Breast epithelium (tissue), 3 donors: ENCODE results near the gene CDH13.

Experiments
- CTCF ChIP-seq, 3 donors: fragments of 450-650 bp; IDR thresholded peaks; one replicate each; pipeline ENCODE4 v1.5.1; 2016 to 2017; ENCODE audit warnings: antibody characterized with exemption in 3 of 3, mild to moderate bottlenecking in 3 of 3, moderate library complexity in 3 of 3
- POLR2A ChIP-seq: fragments of 450-650 bp; IDR thresholded peaks from one replicate; pipeline ENCODE4 v1.6.1; 2016; ENCODE audit warnings: antibody characterized with exemption, mild to moderate bottlenecking, moderate library complexity

- TF ChIP-seq CTCF (IDR thresholded peaks at IDR 0.05) (no peak), POLR2A (no peak)
Observed at GRCh38 chr16:83769397-83770008, 1142.7 kb downstream of the CDH13 start.
